OCI-LY3 (cell line): ENCODE results near the gene SCRN1.

Source experiments
- H2AFZ ChIP-seq: fragments of 200-600, 300-600 bp; shearing (Covaris generic); 2 replicates; pipeline ENCODE4 v1.6.0; 2014; ENCODE audit warnings: antibody characterized with exemption, low read depth, low read length
- H3K27ac ChIP-seq: fragments of 200-600, 300-600 bp; sonication (generic); 2 replicates; pipeline ENCODE4 v1.5.1; 2014; ENCODE audit warnings: mild to moderate bottlenecking, low read length, moderate library complexity, mixed read lengths
- H3K27me3 ChIP-seq: fragments of 200-600, 300-600 bp; sonication (generic); 2 replicates; pipeline ENCODE4 v1.6.1; 2014; ENCODE audit warnings: low read depth, low read length, mixed read lengths
- H3K36me3 ChIP-seq: fragments of 200-600, 300-600 bp; sonication (generic); replicated peaks from 2 replicates; pipeline ENCODE3; 2014; ENCODE audit warnings: low read depth, low read length, mixed read lengths
- H3K4me1 ChIP-seq: fragments of 300-600, 200-600 bp; sonication (generic); 2 replicates; pipeline ENCODE4 v1.6.1; 2014; ENCODE audit warnings: low read length, mixed read lengths
- H3K4me2 ChIP-seq: fragments of 200-600, 300-600 bp; sonication (generic); 2 replicates; pipeline ENCODE4 v1.6.1; 2014; ENCODE audit warnings: low read length, mixed read lengths
- H3K4me3 ChIP-seq: fragments of 300-600, 200-600 bp; sonication (generic); 2 replicates; pipeline ENCODE4 v1.5.1; 2014; ENCODE audit warnings: antibody characterized with exemption, mild to moderate bottlenecking, low read length, moderate library complexity
- H3K79me2 ChIP-seq: fragments of 300-600, 200-600 bp; shearing (Covaris generic); 2 replicates; pipeline ENCODE4 v1.6.1; 2014; ENCODE audit warnings: mild to moderate bottlenecking, low read length, mixed read lengths
- H3K9ac ChIP-seq: fragments of 300-600, 200-600 bp; shearing (Covaris generic); 2 replicates; pipeline ENCODE4 v1.6.0; 2014; ENCODE audit warnings: mild to moderate bottlenecking, low read length, moderate library complexity
- H3K9me3 ChIP-seq: fragments of 200-600, 300-600 bp; shearing (Covaris generic); 2 replicates; pipeline ENCODE4 v1.6.1; 2014; ENCODE audit warnings: low read length, mixed read lengths; ENCODE audit not compliant: insufficient read depth
- H4K20me1 ChIP-seq: fragments of 200-600, 300-600 bp; sonication (generic); 2 replicates; pipeline ENCODE4 v1.6.1; 2016; ENCODE audit warnings: low read length, mixed read lengths; ENCODE audit not compliant: insufficient read depth
- EZH2phosphoT487 ChIP-seq: fragments of 200-600 bp; shearing (Covaris generic); IDR thresholded peaks from 2 replicates; pipeline ENCODE4 v1.6.1; 2018; ENCODE audit warnings: antibody characterized with exemption, mixed run types, low read depth
- TF ChIP-seq, protein P1 (sequence below): fragments of 200-600, 300-600 bp; sonication (generic); IDR thresholded peaks from 2 replicates; pipeline ENCODE4 v1.5.1; 2014; ENCODE audit warnings: antibody characterized with exemption, low read length, low read depth

Gene SCRN1

GRCh38 chr7:29890251-29890650 lies 99.3 kb downstream of the SCRN1 start:
- no peak overlapping the region for H3K9ac ChIP-seq
- H3K4me3 ChIP-seq: no peak overlapping the region
- H3K36me3 ChIP-seq: no peaks in the 10 kb centered on the region
- H3K4me1 ChIP-seq: no peaks in the 10 kb centered on the region
- H4K20me1 ChIP-seq: no peaks in the 10 kb centered on the region
- no peak overlapping the region for H2AFZ ChIP-seq
- no peaks in the 10 kb centered on the region for H3K27me3 ChIP-seq
- TF ChIP-seq, protein P1, sequence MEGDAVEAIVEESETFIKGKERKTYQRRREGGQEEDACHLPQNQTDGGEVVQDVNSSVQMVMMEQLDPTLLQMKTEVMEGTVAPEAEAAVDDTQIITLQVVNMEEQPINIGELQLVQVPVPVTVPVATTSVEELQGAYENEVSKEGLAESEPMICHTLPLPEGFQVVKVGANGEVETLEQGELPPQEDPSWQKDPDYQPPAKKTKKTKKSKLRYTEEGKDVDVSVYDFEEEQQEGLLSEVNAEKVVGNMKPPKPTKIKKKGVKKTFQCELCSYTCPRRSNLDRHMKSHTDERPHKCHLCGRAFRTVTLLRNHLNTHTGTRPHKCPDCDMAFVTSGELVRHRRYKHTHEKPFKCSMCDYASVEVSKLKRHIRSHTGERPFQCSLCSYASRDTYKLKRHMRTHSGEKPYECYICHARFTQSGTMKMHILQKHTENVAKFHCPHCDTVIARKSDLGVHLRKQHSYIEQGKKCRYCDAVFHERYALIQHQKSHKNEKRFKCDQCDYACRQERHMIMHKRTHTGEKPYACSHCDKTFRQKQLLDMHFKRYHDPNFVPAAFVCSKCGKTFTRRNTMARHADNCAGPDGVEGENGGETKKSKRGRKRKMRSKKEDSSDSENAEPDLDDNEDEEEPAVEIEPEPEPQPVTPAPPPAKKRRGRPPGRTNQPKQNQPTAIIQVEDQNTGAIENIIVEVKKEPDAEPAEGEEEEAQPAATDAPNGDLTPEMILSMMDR: no peak
- TF ChIP-seq EZH2phosphoT487: no peak
- no peaks in the 10 kb centered on the region for H3K79me2 ChIP-seq
- no peak overlapping the region for H3K4me2 ChIP-seq
- H3K27ac ChIP-seq: no peak overlapping the region
- H3K9me3 ChIP-seq: no peaks in the 10 kb centered on the region

- no peak overlapping the region for H2AFZ ChIP-seq
- no peak overlapping the region for H3K9ac ChIP-seq
- H3K4me1 ChIP-seq: no peaks in the 10 kb centered on the region
- no peaks in the 10 kb centered on the region for H3K27me3 ChIP-seq
- H3K9me3 ChIP-seq: no peaks in the 10 kb centered on the region
- H3K27ac ChIP-seq: no peak overlapping the region
- H3K4me2 ChIP-seq: no peak overlapping the region
- no peak overlapping the region for H3K4me3 ChIP-seq
- H4K20me1 ChIP-seq: no peaks in the 10 kb centered on the region
- H3K36me3 ChIP-seq: no peaks in the 10 kb centered on the region
- no peaks in the 10 kb centered on the region for H3K79me2 ChIP-seq
- TF ChIP-seq EZH2phosphoT487: no peak
- TF ChIP-seq, protein P1: no peak
Observed at GRCh38 chr7:29889288-29889687, 100.3 kb downstream of the SCRN1 start.

GRCh38 chr7:29888006-29888405 lies 101.6 kb downstream of the SCRN1 start:
- H3K9ac ChIP-seq: no peak overlapping the region
- no peaks in the 10 kb centered on the region for H3K9me3 ChIP-seq
- no peaks in the 10 kb centered on the region for H3K4me1 ChIP-seq
- H3K27ac ChIP-seq: no peak overlapping the region
- H3K36me3 ChIP-seq: no peaks in the 10 kb centered on the region
- no peak overlapping the region for H2AFZ ChIP-seq
- no peaks in the 10 kb centered on the region for H4K20me1 ChIP-seq
- TF ChIP-seq EZH2phosphoT487: no peak
- TF ChIP-seq, protein P1: no peak
- H3K79me2 ChIP-seq: no peaks in the 10 kb centered on the region
- H3K27me3 ChIP-seq: no peaks in the 10 kb centered on the region
- H3K4me3 ChIP-seq: no peak overlapping the region
- no peak overlapping the region for H3K4me2 ChIP-seq

DNA sequence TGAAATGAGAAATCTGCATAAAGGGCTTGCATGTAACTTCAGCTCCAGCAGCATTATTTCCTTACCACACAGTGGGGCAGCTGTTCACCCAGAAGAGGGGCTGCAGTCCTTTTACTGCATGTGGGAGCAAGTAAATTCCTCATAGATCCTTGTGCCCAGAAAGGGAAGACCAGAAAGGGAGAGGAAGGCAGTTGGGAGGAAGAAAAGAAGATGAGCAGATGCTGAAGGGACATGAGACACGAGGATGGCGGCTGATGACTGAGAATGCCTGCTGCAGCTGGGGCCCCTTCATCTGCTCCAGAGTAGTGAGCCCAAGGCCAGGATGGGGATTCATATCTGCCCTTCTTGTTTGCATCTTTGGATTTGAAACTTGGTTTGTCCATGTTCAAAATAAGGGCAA lies 102.8 kb downstream of the SCRN1 start:
- H3K4me2 ChIP-seq: no peak overlapping the region
- no peaks in the 10 kb centered on the region for H3K4me1 ChIP-seq
- no peak overlapping the region for H3K27ac ChIP-seq
- H3K36me3 ChIP-seq: no peaks in the 10 kb centered on the region
- H3K79me2 ChIP-seq: no peaks in the 10 kb centered on the region
- H4K20me1 ChIP-seq: no peaks in the 10 kb centered on the region
- H3K9ac ChIP-seq: no peak overlapping the region
- H3K4me3 ChIP-seq: no peak overlapping the region
- H2AFZ ChIP-seq: no peak overlapping the region
- H3K9me3 ChIP-seq: no peaks in the 10 kb centered on the region
- TF ChIP-seq EZH2phosphoT487: no peak
- TF ChIP-seq, protein P1: no peak
- no peaks in the 10 kb centered on the region for H3K27me3 ChIP-seq
